K562 (cell line): ENCODE measurements around the gene DET1. TPM values are rescaled to one million over a fixed set of nuclear protein-coding genes. Genes with fewer than 3 reads are reported as not detected.
A peak's percentile ranks its signal among the peaks of the same experiment; 100 is the strongest.

Experiments used
- ARID1B ChIP-seq: fragments of 450-650 bp; IDR thresholded peaks from 2 replicates; pipeline ENCODE4 v1.6.1; 2016; ENCODE audit warnings: antibody characterized with exemption, mild to moderate bottlenecking, inconsistent platforms
- EP400 ChIP-seq: fragments of 450-650 bp; IDR thresholded peaks from 2 replicates; pipeline ENCODE4 v1.6.1; 2017; ENCODE audit warnings: antibody characterized with exemption, mild to moderate bottlenecking, moderate library complexity
- ETV6 ChIP-seq, 3 experiments: fragments of 150-350 bp in 1 of 3; sonication (generic) in 1 of 3; formaldehyde crosslinking in 1 of 3; IDR thresholded peaks; 2 replicates each; pipeline versions ENCODE4 v1.6.1 to v1.8.0; 2014 to 2022; ENCODE audit warnings: borderline replicate concordance in 2 of 3, low read depth in 2 of 3, antibody characterized with exemption in 1 of 3, low read length in 1 of 3, mild to moderate bottlenecking in 1 of 3, missing genetic modification reagents in 1 of 3
- LCOR ChIP-seq: sonication (generic); formaldehyde crosslinking; IDR thresholded peaks from 2 replicates; pipeline ENCODE4 v1.8.0; 2022; ENCODE audit warnings: mild to moderate bottlenecking, missing genetic modification reagents
- MYNN ChIP-seq, 2 experiments: sonication (generic); formaldehyde crosslinking in 1 of 2; IDR thresholded peaks; 2 replicates each; pipeline versions ENCODE4 v1.5.0 to v1.6.1; 2016 to 2020; ENCODE audit warnings: antibody characterized with exemption in 1 of 2, missing genetic modification reagents in 1 of 2
- POLR2G ChIP-seq: fragments of 200-400 bp; formaldehyde crosslinking; IDR thresholded peaks from 2 replicates; pipeline ENCODE4 v1.6.1; 2017; ENCODE audit warnings: low read depth, mild to moderate bottlenecking, antibody characterized with exemption, low read length, moderate library complexity
- SAFB2 ChIP-seq: fragments of 200-400 bp; formaldehyde crosslinking; IDR thresholded peaks from 2 replicates; pipeline ENCODE4 v1.6.1; 2018; ENCODE audit warnings: borderline replicate concordance, low read length, low read depth, moderate library complexity; ENCODE audit not compliant: severe bottlenecking
- SIN3B ChIP-seq: fragments of 450-650 bp; IDR thresholded peaks from 2 replicates; pipeline ENCODE4 v1.6.1; 2017; ENCODE audit warnings: low read depth, mild to moderate bottlenecking, moderate library complexity
- SREBF2 ChIP-seq: sonication (generic); formaldehyde crosslinking; IDR thresholded peaks from 2 replicates; pipeline ENCODE4 v1.4.0; 2020; ENCODE audit warnings: mild to moderate bottlenecking, missing genetic modification reagents
- TCF15 ChIP-seq: fragments of 250-450 bp; sonication (Bioruptor Pico); IDR thresholded peaks from 2 replicates; pipeline ENCODE4 v1.8.0; 2022; ENCODE audit warnings: moderate library complexity, mild to moderate bottlenecking, inconsistent platforms
- TEAD1 ChIP-seq, 2 experiments: fragments of 450-650 bp in 1 of 2; sonication (generic) in 1 of 2; formaldehyde crosslinking; IDR thresholded peaks; 2 replicates each; pipeline versions ENCODE4 v1.4.0 to v1.8.0; 2020 to 2022; ENCODE audit warnings: mild to moderate bottlenecking in 2 of 2, missing genetic modification reagents in 1 of 2
- TGIF2 ChIP-seq: sonication (generic); formaldehyde crosslinking; IDR thresholded peaks from 2 replicates; pipeline ENCODE4 v1.8.1; 2022; ENCODE audit warnings: mild to moderate bottlenecking, missing genetic modification reagents, moderate library complexity
- WHSC1 ChIP-seq: IDR thresholded peaks from one replicate; pipeline ENCODE4 v1.6.1; 2012; ENCODE audit warnings: low read length, control low read depth, inconsistent platforms
- ZMIZ1 ChIP-seq, 2 experiments: fragments of 150-350 bp in 1 of 2; IDR thresholded peaks; 2 replicates each; pipeline ENCODE4 v1.6.1; 2012 to 2016; ENCODE audit warnings: low read depth in 2 of 2, low read length in 2 of 2, mild to moderate bottlenecking in 1 of 2, moderate library complexity in 1 of 2
- ZNF143 ChIP-seq: sonication (generic); formaldehyde crosslinking; IDR thresholded peaks from 2 replicates; pipeline ENCODE4 v1.9.0; 2022; ENCODE audit warnings: mild to moderate bottlenecking, missing genetic modification reagents
- ZNF24 ChIP-seq: fragments of 450-650 bp; IDR thresholded peaks from 2 replicates; pipeline ENCODE4 v1.6.1; 2016
- ZNF253 ChIP-seq: fragments of 250-450 bp; sonication (Bioruptor Pico); conservative IDR thresholded peaks from 2 replicates; pipeline ENCODE4 v1.6.1; 2021; ENCODE audit warnings: mild to moderate bottlenecking
- ZNF263 ChIP-seq: sonication (generic); formaldehyde crosslinking; IDR thresholded peaks from 2 replicates; pipeline ENCODE4 v1.8.0; 2022; ENCODE audit warnings: mild to moderate bottlenecking, missing genetic modification reagents, borderline replicate concordance
- ZNF785 ChIP-seq: fragments of 250-450 bp; sonication (Bioruptor Pico); IDR thresholded peaks from 2 replicates; pipeline ENCODE4 v1.4.0; 2020; ENCODE audit warnings: mild to moderate bottlenecking
- polyA plus RNA-seq, 8 experiments: library from polyadenylated mRNA; depleted of rRNA in 4 of 8; stranded (reverse) in 5 of 8; unstranded in 3 of 8; fragments of >200 nt; fragmentation: Nextera tagmentation in 2 of 8; fragmentation: Illumina TruSeq in 1 of 8; extraction: Ambion mirVana in 2 of 8; extraction: Trizol in 1 of 8; gene quantifications; 2 replicates each; pipeline versions ENCODE4 v1.2.1 to v1.2.3, GENCODE V29; 2011 to 2014; ENCODE audit warnings: inconsistent platforms in 1 of 8, missing spikeins in 1 of 8
- total RNA-seq, 7 experiments: library from RNA; depleted of rRNA in 6 of 7; stranded (reverse); fragments of >200 nt in 6 of 7; fragmentation: Illumina TruSeq in 2 of 7; extraction: Trizol in 2 of 7; gene quantifications; 2 replicates each; pipeline versions ENCODE4 v1.2.1 to v1.2.3, GENCODE V29; 2011 to 2021; ENCODE audit warnings: low replicate concordance in 1 of 7
- TF ChIP-seq, protein P1 (sequence below): fragments of 150-350 bp; IDR thresholded peaks from 2 replicates; pipeline ENCODE4 v1.6.1; 2014; ENCODE audit warnings: low read depth, mild to moderate bottlenecking, low read length, borderline replicate concordance
- TF ChIP-seq, protein P2 (sequence below): sonication (generic); formaldehyde crosslinking; IDR thresholded peaks from 2 replicates; pipeline ENCODE4 v1.8.1; 2022; ENCODE audit warnings: missing genetic modification reagents

DET1 gene
- total and polyA plus RNA-seq, 9 of the 15 experiments (the other 6 are each of a cell fraction or from before 2014, with no cell fraction given), result 4.2 to 8.1 (median 6.0) TPM

GRCh38 chr15:88563638-88564037, 17.2 kb upstream of the DET1 start (continued):
- TF ChIP-seq ZNF143 (CRISPR knock-in tag) (no peak), POLR2G (no peak), ETV6 (IDR thresholded peaks at IDR 0.05; ENCODE audit: borderline replicate concordance in 1 of 2, low read depth in 2 of 2, low read length in 1 of 2) (peak; percentile 84 to 93; a peak in 3 of 4 replicates), ETV6 (CRISPR knock-in tag; IDR thresholded peaks at IDR 0.05; ENCODE audit: borderline replicate concordance) (no peak), TEAD1 (CRISPR knock-in tag; IDR thresholded peaks at IDR 0.05) (no peak), WHSC1 (no peak), EP400 (peak; percentile 26; the same call in 1 of the 2 replicates), SAFB2 (no peak), LCOR (CRISPR knock-in tag) (no peak), ARID1B (peak; percentile 90), TCF15 (CRISPR knock-in tag) (no peak), ZNF24 (no peak), ZNF263 (CRISPR knock-in tag) (no peak), ZNF785 (CRISPR knock-in tag) (no peak), MYNN (IDR thresholded peaks at IDR 0.05) (peak; percentile 75; the same call in 1 of the 2 replicates), MYNN (CRISPR knock-in tag; IDR thresholded peaks at IDR 0.05) (no peak), SREBF2 (CRISPR knock-in tag) (no peak), SIN3B (no peak), ZMIZ1 (IDR thresholded peaks at IDR 0.05; ENCODE audit: low read depth in 2 of 2, low read length in 2 of 2) (no peak), TGIF2 (CRISPR knock-in tag) (no peak), ZNF253 (no peak)
- TF ChIP-seq, protein P1, sequence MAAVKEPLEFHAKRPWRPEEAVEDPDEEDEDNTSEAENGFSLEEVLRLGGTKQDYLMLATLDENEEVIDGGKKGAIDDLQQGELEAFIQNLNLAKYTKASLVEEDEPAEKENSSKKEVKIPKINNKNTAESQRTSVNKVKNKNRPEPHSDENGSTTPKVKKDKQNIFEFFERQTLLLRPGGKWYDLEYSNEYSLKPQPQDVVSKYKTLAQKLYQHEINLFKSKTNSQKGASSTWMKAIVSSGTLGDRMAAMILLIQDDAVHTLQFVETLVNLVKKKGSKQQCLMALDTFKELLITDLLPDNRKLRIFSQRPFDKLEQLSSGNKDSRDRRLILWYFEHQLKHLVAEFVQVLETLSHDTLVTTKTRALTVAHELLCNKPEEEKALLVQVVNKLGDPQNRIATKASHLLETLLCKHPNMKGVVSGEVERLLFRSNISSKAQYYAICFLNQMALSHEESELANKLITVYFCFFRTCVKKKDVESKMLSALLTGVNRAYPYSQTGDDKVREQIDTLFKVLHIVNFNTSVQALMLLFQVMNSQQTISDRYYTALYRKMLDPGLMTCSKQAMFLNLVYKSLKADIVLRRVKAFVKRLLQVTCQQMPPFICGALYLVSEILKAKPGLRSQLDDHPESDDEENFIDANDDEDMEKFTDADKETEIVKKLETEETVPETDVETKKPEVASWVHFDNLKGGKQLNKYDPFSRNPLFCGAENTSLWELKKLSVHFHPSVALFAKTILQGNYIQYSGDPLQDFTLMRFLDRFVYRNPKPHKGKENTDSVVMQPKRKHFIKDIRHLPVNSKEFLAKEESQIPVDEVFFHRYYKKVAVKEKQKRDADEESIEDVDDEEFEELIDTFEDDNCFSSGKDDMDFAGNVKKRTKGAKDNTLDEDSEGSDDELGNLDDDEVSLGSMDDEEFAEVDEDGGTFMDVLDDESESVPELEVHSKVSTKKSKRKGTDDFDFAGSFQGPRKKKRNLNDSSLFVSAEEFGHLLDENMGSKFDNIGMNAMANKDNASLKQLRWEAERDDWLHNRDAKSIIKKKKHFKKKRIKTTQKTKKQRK, result no peak
- TF ChIP-seq, protein P2, sequence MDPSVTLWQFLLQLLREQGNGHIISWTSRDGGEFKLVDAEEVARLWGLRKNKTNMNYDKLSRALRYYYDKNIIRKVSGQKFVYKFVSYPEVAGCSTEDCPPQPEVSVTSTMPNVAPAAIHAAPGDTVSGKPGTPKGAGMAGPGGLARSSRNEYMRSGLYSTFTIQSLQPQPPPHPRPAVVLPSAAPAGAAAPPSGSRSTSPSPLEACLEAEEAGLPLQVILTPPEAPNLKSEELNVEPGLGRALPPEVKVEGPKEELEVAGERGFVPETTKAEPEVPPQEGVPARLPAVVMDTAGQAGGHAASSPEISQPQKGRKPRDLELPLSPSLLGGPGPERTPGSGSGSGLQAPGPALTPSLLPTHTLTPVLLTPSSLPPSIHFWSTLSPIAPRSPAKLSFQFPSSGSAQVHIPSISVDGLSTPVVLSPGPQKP (CRISPR knock-in tag), result no peak
